OCI-LY3 (cell line): ENCODE measurements around the gene POLD2.

Experiments used
- H2AFZ ChIP-seq: fragments of 200-600, 300-600 bp; shearing (Covaris generic); 2 replicates; pipeline ENCODE4 v1.6.0; 2014; ENCODE audit warnings: antibody characterized with exemption, low read depth, low read length
- H3K27ac ChIP-seq: fragments of 200-600, 300-600 bp; sonication (generic); 2 replicates; pipeline ENCODE4 v1.5.1; 2014; ENCODE audit warnings: mild to moderate bottlenecking, low read length, moderate library complexity, mixed read lengths
- H3K27me3 ChIP-seq: fragments of 200-600, 300-600 bp; sonication (generic); 2 replicates; pipeline ENCODE4 v1.6.1; 2014; ENCODE audit warnings: low read depth, low read length, mixed read lengths
- H3K36me3 ChIP-seq: fragments of 200-600, 300-600 bp; sonication (generic); replicated peaks from 2 replicates; pipeline ENCODE3; 2014; ENCODE audit warnings: low read depth, low read length, mixed read lengths
- H3K4me1 ChIP-seq: fragments of 300-600, 200-600 bp; sonication (generic); 2 replicates; pipeline ENCODE4 v1.6.1; 2014; ENCODE audit warnings: low read length, mixed read lengths
- H3K4me2 ChIP-seq: fragments of 200-600, 300-600 bp; sonication (generic); 2 replicates; pipeline ENCODE4 v1.6.1; 2014; ENCODE audit warnings: low read length, mixed read lengths
- H3K4me3 ChIP-seq: fragments of 300-600, 200-600 bp; sonication (generic); 2 replicates; pipeline ENCODE4 v1.5.1; 2014; ENCODE audit warnings: antibody characterized with exemption, mild to moderate bottlenecking, low read length, moderate library complexity
- H3K79me2 ChIP-seq: fragments of 300-600, 200-600 bp; shearing (Covaris generic); 2 replicates; pipeline ENCODE4 v1.6.1; 2014; ENCODE audit warnings: mild to moderate bottlenecking, low read length, mixed read lengths
- H3K9ac ChIP-seq: fragments of 300-600, 200-600 bp; shearing (Covaris generic); 2 replicates; pipeline ENCODE4 v1.6.0; 2014; ENCODE audit warnings: mild to moderate bottlenecking, low read length, moderate library complexity
- H3K9me3 ChIP-seq: fragments of 200-600, 300-600 bp; shearing (Covaris generic); 2 replicates; pipeline ENCODE4 v1.6.1; 2014; ENCODE audit warnings: low read length, mixed read lengths; ENCODE audit not compliant: insufficient read depth
- H4K20me1 ChIP-seq: fragments of 200-600, 300-600 bp; sonication (generic); 2 replicates; pipeline ENCODE4 v1.6.1; 2016; ENCODE audit warnings: low read length, mixed read lengths; ENCODE audit not compliant: insufficient read depth
- EZH2phosphoT487 ChIP-seq: fragments of 200-600 bp; shearing (Covaris generic); IDR thresholded peaks from 2 replicates; pipeline ENCODE4 v1.6.1; 2018; ENCODE audit warnings: antibody characterized with exemption, mixed run types, low read depth
- TF ChIP-seq, protein P1 (sequence below): fragments of 200-600, 300-600 bp; sonication (generic); IDR thresholded peaks from 2 replicates; pipeline ENCODE4 v1.5.1; 2014; ENCODE audit warnings: antibody characterized with exemption, low read length, low read depth

The POLD2 gene

DNA sequence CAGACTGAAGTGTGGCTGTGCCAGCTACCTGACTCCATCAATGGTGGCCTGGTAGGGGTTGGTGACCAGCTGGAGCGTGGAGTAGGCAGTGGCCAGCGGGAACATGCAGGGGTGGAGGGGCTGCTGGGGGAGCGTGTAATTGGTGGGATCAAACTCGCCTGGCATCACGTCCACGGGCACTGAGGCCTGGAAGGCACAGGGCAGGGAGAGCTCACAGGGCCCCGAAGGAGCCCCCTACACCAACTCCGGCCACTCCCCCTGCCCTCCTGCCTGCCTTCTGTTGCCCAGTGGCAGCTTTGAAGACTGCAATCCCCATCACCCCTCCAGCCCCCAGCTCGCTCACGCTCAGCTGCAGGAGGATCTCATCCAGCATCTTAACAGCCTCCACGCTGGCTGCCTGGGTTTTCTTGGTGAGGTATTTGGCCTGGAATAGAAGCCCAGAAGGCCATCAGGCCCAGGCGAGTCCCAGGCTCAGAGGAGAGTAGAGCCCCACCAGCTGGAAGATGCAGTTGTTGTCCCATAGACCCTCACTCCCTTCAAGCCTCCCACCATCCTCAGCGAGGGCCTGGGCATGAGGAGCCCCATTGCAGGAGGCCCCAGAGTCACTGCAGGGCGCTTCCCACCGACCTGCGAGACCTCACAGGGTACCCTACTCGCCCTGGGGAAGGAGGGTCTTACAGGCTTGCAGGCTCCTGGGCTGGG is 7.1 kb downstream of the POLD2 start:
- no peak overlapping the region for H3K4me3 ChIP-seq
- no peak overlapping the region for H3K4me2 ChIP-seq
- H4K20me1 ChIP-seq: 0 out of 2 replicates have a peak, but pooled peaks cover 9% of the 10 kb centered on the region
- peaks cover 49% of the 10 kb centered on the region for H3K36me3 ChIP-seq
- no peaks in the 10 kb centered on the region for H3K9me3 ChIP-seq
- TF ChIP-seq, protein P1, sequence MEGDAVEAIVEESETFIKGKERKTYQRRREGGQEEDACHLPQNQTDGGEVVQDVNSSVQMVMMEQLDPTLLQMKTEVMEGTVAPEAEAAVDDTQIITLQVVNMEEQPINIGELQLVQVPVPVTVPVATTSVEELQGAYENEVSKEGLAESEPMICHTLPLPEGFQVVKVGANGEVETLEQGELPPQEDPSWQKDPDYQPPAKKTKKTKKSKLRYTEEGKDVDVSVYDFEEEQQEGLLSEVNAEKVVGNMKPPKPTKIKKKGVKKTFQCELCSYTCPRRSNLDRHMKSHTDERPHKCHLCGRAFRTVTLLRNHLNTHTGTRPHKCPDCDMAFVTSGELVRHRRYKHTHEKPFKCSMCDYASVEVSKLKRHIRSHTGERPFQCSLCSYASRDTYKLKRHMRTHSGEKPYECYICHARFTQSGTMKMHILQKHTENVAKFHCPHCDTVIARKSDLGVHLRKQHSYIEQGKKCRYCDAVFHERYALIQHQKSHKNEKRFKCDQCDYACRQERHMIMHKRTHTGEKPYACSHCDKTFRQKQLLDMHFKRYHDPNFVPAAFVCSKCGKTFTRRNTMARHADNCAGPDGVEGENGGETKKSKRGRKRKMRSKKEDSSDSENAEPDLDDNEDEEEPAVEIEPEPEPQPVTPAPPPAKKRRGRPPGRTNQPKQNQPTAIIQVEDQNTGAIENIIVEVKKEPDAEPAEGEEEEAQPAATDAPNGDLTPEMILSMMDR: no peak
- TF ChIP-seq EZH2phosphoT487: no peak
- H3K9ac ChIP-seq: no peak overlapping the region
- H3K79me2 ChIP-seq: peaks cover 27% of the 10 kb centered on the region
- no peaks in the 10 kb centered on the region for H3K27me3 ChIP-seq
- H2AFZ ChIP-seq: no peak overlapping the region
- H3K27ac ChIP-seq: no peak overlapping the region
- no peaks in the 10 kb centered on the region for H3K4me1 ChIP-seq

GRCh38 chr7:44114586-44115310 is 8.6 kb downstream of the POLD2 start:
- H3K36me3 ChIP-seq: peaks cover 35% of the 10 kb centered on the region
- H3K27me3 ChIP-seq: no peaks in the 10 kb centered on the region
- no peak for TF ChIP-seq EZH2phosphoT487
- TF ChIP-seq, protein P1: no peak
- no peak overlapping the region for H3K27ac ChIP-seq
- H2AFZ ChIP-seq: no peak overlapping the region
- peaks cover 13% of the 10 kb centered on the region for H3K79me2 ChIP-seq
- H3K4me1 ChIP-seq: no peaks in the 10 kb centered on the region
- no peaks in the 10 kb centered on the region for H3K9me3 ChIP-seq
- H4K20me1 ChIP-seq: 0 out of 2 replicates have a peak, but pooled peaks cover 9% of the 10 kb centered on the region
- H3K4me2 ChIP-seq: no peak overlapping the region
- H3K4me3 ChIP-seq: no peak overlapping the region
- no peak overlapping the region for H3K9ac ChIP-seq

DNA sequence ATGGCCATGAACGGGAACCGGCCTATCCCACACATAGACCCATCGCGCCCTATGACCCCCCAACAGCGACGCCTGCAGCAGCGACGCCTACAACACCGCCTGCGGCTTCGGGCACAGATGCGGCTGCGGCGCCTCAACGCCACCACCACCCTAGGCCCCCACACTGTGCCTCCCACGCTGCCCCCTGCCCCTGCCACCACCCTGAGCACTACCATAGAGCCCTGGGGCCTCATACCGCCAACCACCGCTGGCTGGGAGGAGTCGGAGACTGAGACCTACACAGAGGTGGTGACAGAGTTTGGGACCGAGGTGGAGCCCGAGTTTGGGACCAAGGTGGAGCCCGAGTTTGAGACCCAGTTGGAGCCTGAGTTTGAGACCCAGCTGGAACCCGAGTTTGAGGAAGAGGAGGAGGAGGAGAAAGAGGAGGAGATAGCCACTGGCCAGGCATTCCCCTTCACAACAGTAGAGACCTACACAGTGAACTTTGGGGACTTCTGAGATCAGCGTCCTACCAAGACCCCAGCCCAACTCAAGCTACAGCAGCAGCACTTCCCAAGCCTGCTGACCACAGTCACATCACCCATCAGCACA is 9.5 kb downstream of the POLD2 start:
- Histone ChIP-seq H3K36me3 (peaks cover 27% of the 10 kb centered on the region), H3K4me2 (no peak overlapping the region), H4K20me1 (0 out of 2 replicates have a peak, but pooled peaks cover 3% of the 10 kb centered on the region), H3K27ac (no peak overlapping the region), H3K4me1 (no peaks in the 10 kb centered on the region), H3K27me3 (no peaks in the 10 kb centered on the region), H3K79me2 (peaks cover 4% of the 10 kb centered on the region; the same call in 1 of the 2 replicates), H3K9ac (no peak overlapping the region), H3K9me3 (no peaks in the 10 kb centered on the region), H2AFZ (no peak overlapping the region), H3K4me3 (no peak overlapping the region)
- no peak for TF ChIP-seq EZH2phosphoT487
- TF ChIP-seq, protein P1: no peak
